Pericardium fibroblast (primary cell): ENCODE measurements around the gene CPNE7. TPM values are rescaled to one million over a fixed set of nuclear protein-coding genes. Genes with fewer than 3 reads are reported as not detected.

Experiments
- total RNA-seq: library from RNA; depleted of rRNA; stranded (reverse); fragments of >200 nt; gene quantifications from 2 replicates; pipeline ENCODE4 v1.2.3, GENCODE V29; 2015

Gene CPNE7
- 11.6 and 29.1 TPM in 2 replicates for total RNA-seq

DNA sequence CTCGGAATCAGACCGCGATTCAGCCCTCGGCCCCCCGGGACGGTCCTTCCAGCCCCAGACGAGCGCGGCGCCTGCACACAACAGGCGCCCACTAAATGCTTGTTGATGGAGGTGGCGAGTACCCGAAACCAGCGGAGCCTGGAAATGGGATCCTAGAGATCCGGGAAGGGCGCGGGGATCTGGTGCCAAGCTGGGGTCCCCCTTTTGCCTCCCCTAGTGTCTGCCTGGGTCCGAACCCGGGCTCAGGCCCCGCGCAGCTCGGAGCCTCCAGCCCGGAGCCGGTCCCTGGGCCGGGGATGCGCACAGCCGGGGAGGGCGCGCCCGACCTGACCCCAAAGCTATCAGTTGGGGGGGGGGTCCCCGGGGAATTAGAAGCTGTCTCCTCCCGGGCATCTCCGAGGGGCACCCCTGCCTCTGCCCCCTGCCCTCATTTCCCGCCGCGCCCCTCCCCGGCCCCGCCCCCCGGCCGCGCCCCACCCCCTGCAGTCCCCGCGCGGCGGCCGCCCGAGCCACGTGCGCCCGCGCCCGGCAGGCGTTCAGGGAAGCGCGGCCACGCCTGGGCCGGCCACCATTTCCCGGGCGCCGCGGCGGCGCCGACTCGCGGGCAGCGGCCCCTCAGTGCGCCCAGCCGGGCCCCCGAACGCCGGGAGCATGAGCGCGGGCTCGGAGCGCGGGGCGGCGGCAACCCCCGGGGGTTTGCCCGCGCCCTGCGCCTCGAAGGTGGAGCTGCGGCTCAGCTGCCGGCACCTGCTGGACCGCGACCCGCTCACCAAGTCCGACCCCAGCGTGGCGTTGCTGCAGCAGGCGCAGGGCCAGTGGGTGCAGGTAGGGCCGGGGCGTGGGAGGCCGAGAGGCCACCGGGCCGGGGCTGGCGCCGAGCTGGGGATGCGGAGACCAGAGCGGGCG, at the start of gene CPNE7:
CPNE7 (plus strand) TSS at position 512 of the 906 bp plus-strand sequence; CDS start at position 652, 140 bp downstream.

DNA sequence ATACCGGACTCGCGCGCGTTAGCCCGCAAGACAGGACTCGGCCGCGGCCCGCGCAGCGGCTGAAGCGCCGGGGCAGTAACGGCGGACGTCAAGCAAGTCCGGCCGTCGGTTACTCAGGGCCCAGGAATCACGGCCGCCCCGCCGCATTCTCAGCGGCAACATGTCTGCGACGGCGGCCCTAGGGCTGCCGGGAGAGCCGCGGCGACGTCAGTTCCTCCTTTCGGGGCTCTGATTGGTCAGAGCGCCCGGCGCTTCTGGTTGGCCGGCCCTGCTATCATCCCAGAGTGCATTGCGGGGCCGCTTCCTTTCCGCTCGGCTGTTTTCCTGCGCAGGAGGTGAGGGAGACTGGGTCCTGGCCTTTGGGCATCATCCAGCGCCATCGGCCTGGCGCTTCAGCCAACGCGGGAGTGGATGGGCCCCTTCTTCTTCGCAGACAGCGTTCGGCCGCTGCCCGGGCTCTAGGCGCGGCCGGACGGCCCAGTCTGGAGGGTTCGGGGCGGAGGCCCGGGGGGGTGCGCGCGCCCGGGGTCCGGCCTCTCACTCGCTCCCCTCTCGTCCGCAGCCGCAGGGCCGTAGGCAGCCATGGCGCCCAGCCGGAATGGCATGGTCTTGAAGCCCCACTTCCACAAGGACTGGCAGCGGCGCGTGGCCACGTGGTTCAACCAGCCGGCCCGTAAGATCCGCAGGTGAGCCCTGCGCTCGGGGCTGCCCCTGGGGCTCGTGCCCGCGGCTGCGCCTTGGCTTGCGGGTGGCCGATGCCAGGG, 15.0 kb upstream of the CPNE7 start, which contains the start of gene RPL13:
RPL13 (plus strand) TSS at position 305 of the 764 bp plus-strand sequence; CDS start at position 583, 278 bp downstream.

DNA sequence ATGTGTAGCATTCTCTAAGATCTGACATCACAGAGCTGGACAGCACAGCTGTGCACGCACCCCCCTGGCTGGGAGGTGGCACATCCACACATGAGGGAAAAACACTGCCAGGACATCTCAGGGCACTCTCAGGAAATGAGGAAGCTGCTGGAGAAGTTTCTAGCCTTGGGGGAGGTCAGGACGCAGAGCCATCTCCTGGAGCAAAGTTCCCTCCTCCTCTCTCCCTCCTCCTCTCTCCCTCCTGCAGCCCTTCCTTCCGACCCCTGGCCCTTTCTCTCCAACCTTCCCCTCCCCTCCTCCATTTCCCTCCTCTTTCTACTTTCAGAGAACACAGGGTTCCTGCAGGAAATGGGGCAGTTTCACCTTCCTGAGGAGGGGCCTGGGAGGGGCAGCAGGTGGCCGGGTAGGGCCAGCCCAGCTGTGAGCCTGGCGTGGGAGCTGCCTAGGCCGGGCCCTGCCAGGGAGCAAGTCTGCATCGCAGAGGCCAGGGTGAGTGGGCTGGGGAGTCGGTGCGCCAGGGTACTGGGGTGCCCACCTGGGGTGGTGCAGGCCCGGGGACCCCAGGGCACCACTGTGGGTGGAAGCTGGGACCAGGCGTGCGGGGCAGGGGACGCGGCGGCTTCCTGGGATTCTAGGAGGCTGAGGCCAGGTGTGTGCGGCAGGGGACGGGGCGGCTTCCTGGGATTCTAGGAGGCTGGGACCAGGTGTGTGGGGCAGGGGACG, 37.8 kb downstream of the CPNE7 start, which contains the start of gene DPEP1:
DPEP1 (plus strand) TSS at position 412 of the 723 bp plus-strand sequence. CDS start 16,769 bp downstream, outside the sequence.

Other genes starting within 250 kb of the CPNE7 start
- 47.0 and 58.6 TPM in 2 replicates for gene ANKRD11, start 85.2 kb upstream of the CPNE7 start, total RNA-seq
- gene SPG7, start 67.4 kb upstream of the CPNE7 start, total RNA-seq: 46.0 and 67.1 TPM in 2 replicates
- gene RPL13, start 15.1 kb upstream of the CPNE7 start, total RNA-seq: 9,039 and 11,152 TPM in 2 replicates
- gene DPEP1, start 37.9 kb downstream of the CPNE7 start, total RNA-seq: 2.8 and 5.5 TPM in 2 replicates
- 74.3 and 82.3 TPM in 2 replicates for gene CHMP1A, start 82.0 kb downstream of the CPNE7 start, total RNA-seq
- 2.0 and 7.6 TPM in 2 replicates for gene SPATA33, start 82.1 kb downstream of the CPNE7 start, total RNA-seq
- 41.0 and 45.5 TPM in 2 replicates for gene CDK10, start 110.9 kb downstream of the CPNE7 start, total RNA-seq
- 10.3 and 19.4 TPM in 2 replicates for gene SPATA2L, start 125.9 kb downstream of the CPNE7 start, total RNA-seq
- 7.8 and 12.0 TPM in 2 replicates for gene VPS9D1, start 145.1 kb downstream of the CPNE7 start, total RNA-seq
- gene ZNF276, start 145.8 kb downstream of the CPNE7 start, total RNA-seq: 14.0 and 16.8 TPM in 2 replicates
- 2.3 and 2.8 TPM in 2 replicates for gene FANCA, start 240.9 kb downstream of the CPNE7 start, total RNA-seq